HepG2 (cell line): Measurements from ENCODE around the gene DCLK1. TPM values are rescaled to one million over a fixed set of nuclear protein-coding genes. Genes with fewer than 3 reads are reported as not detected.

Experiments used
- ATAC-seq: fragments of 200-7000 bp; cut with Tn5 transposase; 3 replicates; pipeline ENCODE4 v1.9.1; 2020; ENCODE audit warnings: mild to moderate bottlenecking, moderate library complexity
- BruUV-seq: library from RNA; stranded (reverse); fragments of 400-500 nt; replicated peaks from 2 replicates; lab custom pipeline; 2021; lab: Mats Ljungman, UMichigan
- CTCF ChIA-PET: fragments of 300-600 bp; formaldehyde crosslinking; extraction: SDS; loops from one replicate; lab custom pipeline; 2021; ENCODE audit warnings: low total read pairs, inconsistent platforms, low intra/inter-chr PET ratio; lab: Yijun Ruan, JAX
- POLR2A ChIA-PET: fragments of 350-600 bp; sonication (Branson Sonifier 250); formaldehyde crosslinking; loops from one replicate; lab custom pipeline; 2020; ENCODE audit warnings: antibody characterized with exemption, inconsistent platforms; lab: Yijun Ruan, JAX
- DNase-seq: peaks from one replicate; pipeline ENCODE4 v3.0.0-alpha.2; 2015; ENCODE audit warnings: low spot score
- FAIRE-seq: peaks from 3 replicates; lab custom pipeline; 2011; peaks lifted over from hg19 to GRCh38; lab: Jason Lieb, UNC
- H2AFZ ChIP-seq: one replicate; pipeline ENCODE4 v1.6.1; 2011; ENCODE audit warnings: low read length, inconsistent platforms
- H3K27ac ChIP-seq: fragments of 300-600 bp; 3 replicates; pipeline ENCODE4 v1.8.0; 2011; ENCODE audit warnings: mixed run types, mild to moderate bottlenecking, mixed read lengths, low read length, inconsistent platforms; ENCODE audit not compliant: insufficient read depth; ENCODE audit errors: extremely low read length
- H3K27me3 ChIP-seq, 2 experiments: fragments of 200-600 bp in 1 of 2; 2 replicates in 1 of 2; 3 replicates in 1 of 2; pipeline versions ENCODE4 v1.6.0 to v1.8.0; 2011; ENCODE audit warnings: low read length in 2 of 2, mild to moderate bottlenecking in 2 of 2, moderate library complexity in 2 of 2, inconsistent platforms in 1 of 2; ENCODE audit not compliant: insufficient read depth in 2 of 2, control insufficient read depth in 1 of 2
- H3K36me3 ChIP-seq, 2 experiments: fragments of 200-600 bp in 1 of 2; replicated peaks in 1 of 2; 2 replicates in 1 of 2; 3 replicates in 1 of 2; pipeline versions ENCODE4 v1.5.1 to v1.8.0; 2011; ENCODE audit warnings: low read length in 2 of 2, inconsistent platforms in 1 of 2; ENCODE audit not compliant: insufficient read depth in 2 of 2, control insufficient read depth in 1 of 2
- H3K4me1 ChIP-seq: 2 replicates; pipeline ENCODE4 v1.5.1; 2012; ENCODE audit warnings: low read length, inconsistent platforms; ENCODE audit not compliant: insufficient read depth
- H3K4me2 ChIP-seq: 2 replicates; pipeline ENCODE4 v1.6.0; 2011; ENCODE audit warnings: low read depth, low read length, inconsistent platforms
- H3K4me3 ChIP-seq, 3 experiments: fragments of 200-600 bp in 1 of 3; sonication (generic), shearing (Covaris generic) in 1 of 3; replicated peaks in 1 of 3; 2 replicates each; pipeline ENCODE4 v1.5.1; 2011 to 2016; ENCODE audit warnings: low read length in 3 of 3, inconsistent platforms in 2 of 3, low read depth in 2 of 3, mild to moderate bottlenecking in 2 of 3, control low read depth in 1 of 3, mixed read lengths in 1 of 3; ENCODE audit not compliant: insufficient read depth in 1 of 3
- H3K79me2 ChIP-seq: one replicate; pipeline ENCODE4 v1.6.1; 2011; ENCODE audit warnings: low read length, inconsistent platforms; ENCODE audit not compliant: insufficient read depth
- H3K9ac ChIP-seq: 2 replicates; pipeline ENCODE4 v1.6.0; 2011; ENCODE audit warnings: mild to moderate bottlenecking, low read depth, low read length, inconsistent platforms; ENCODE audit not compliant: insufficient read depth
- H3K9me3 ChIP-seq: 2 replicates; pipeline ENCODE4 v1.5.1; 2012; ENCODE audit warnings: mild to moderate bottlenecking, low read length
- H4K20me1 ChIP-seq: 2 replicates; pipeline ENCODE4 v1.6.0; 2011; ENCODE audit warnings: inconsistent platforms, mild to moderate bottlenecking, low read length, moderate library complexity; ENCODE audit not compliant: insufficient read depth
- BRF2 ChIP-seq: sonication (generic); formaldehyde crosslinking; IDR thresholded peaks from 2 replicates; pipeline ENCODE4 v1.8.1; 2022; ENCODE audit warnings: mild to moderate bottlenecking, missing genetic modification reagents
- KLF11 ChIP-seq: IDR thresholded peaks from 2 replicates; pipeline ENCODE4 v1.6.1; 2016; ENCODE audit warnings: missing compliant biosample characterization
- MAZ ChIP-seq, 2 experiments: sonication (generic) in 1 of 2; formaldehyde crosslinking in 1 of 2; IDR thresholded peaks; 2 replicates each; pipeline versions ENCODE4 v1.5.0 to v1.6.1; 2012 to 2020; ENCODE audit warnings: low read depth in 2 of 2, mild to moderate bottlenecking in 2 of 2, borderline replicate concordance in 1 of 2, improper control_type of control experiment in 1 of 2, low read length in 1 of 2, missing genetic modification reagents in 1 of 2, moderate library complexity in 1 of 2
- SOX6 ChIP-seq, 2 experiments: fragments of 450-650 bp in 1 of 2; sonication (generic) in 1 of 2; formaldehyde crosslinking in 1 of 2; IDR thresholded peaks; 2 replicates each; pipeline versions ENCODE4 v1.4.0 to v1.6.1; 2017 to 2020; ENCODE audit warnings: antibody characterized with exemption in 1 of 2, mild to moderate bottlenecking in 1 of 2, missing genetic modification reagents in 1 of 2
- ZBTB14 ChIP-seq: sonication (generic); formaldehyde crosslinking; IDR thresholded peaks from 2 replicates; pipeline ENCODE4 v1.4.0; 2020; ENCODE audit warnings: missing genetic modification reagents
- ZC3H4 ChIP-seq: sonication (generic); formaldehyde crosslinking; IDR thresholded peaks from 2 replicates; pipeline ENCODE4 v1.4.0; 2020; ENCODE audit warnings: missing genetic modification reagents, borderline replicate concordance
- ZFYVE20 ChIP-seq: sonication (generic); formaldehyde crosslinking; IDR thresholded peaks from 2 replicates; pipeline ENCODE4 v1.8.0; 2023; ENCODE audit warnings: low read depth, mild to moderate bottlenecking, moderate library complexity, missing genetic modification reagents, borderline replicate concordance
- ZNF17 ChIP-seq: sonication (generic); formaldehyde crosslinking; IDR thresholded peaks from 2 replicates; pipeline ENCODE4 v1.5.0; 2020; ENCODE audit warnings: mild to moderate bottlenecking, missing genetic modification reagents
- ZNF343 ChIP-seq: sonication (generic); formaldehyde crosslinking; IDR thresholded peaks from 2 replicates; pipeline ENCODE4 v1.4.0; 2020; ENCODE audit warnings: mild to moderate bottlenecking, missing genetic modification reagents
- ZNF382 ChIP-seq: sonication (generic); formaldehyde crosslinking; IDR thresholded peaks from 2 replicates; pipeline ENCODE4 v1.5.0; 2020; ENCODE audit warnings: missing genetic modification reagents, mild to moderate bottlenecking, borderline replicate concordance
- ZNF781 ChIP-seq: sonication (generic); formaldehyde crosslinking; IDR thresholded peaks from 2 replicates; pipeline ENCODE4 v1.5.1; 2020; ENCODE audit warnings: borderline replicate concordance, mild to moderate bottlenecking, missing genetic modification reagents; ENCODE audit errors: not compliant biosample characterization
- ZNF816 ChIP-seq: sonication (generic); formaldehyde crosslinking; IDR thresholded peaks from 2 replicates; pipeline ENCODE4 v1.8.0; 2022; ENCODE audit warnings: missing genetic modification reagents, mild to moderate bottlenecking, borderline replicate concordance
- ZNF891 ChIP-seq: sonication (generic); formaldehyde crosslinking; IDR thresholded peaks from 2 replicates; pipeline ENCODE4 v1.5.0; 2020; ENCODE audit warnings: mild to moderate bottlenecking, missing genetic modification reagents
- WGBS: methylation state at CpG from one replicate; pipeline ENCODE4 v1.1.6; 2017; ENCODE audit warnings: low lambda C conversion rate; 5-methylcytosine and 5-hydroxymethylcytosine counted together
- in situ Hi-C: cut with HindIII; loops from 2 replicates; pipeline ENCODE4 v1.10.0; 2017; ENCODE audit warnings: low pct_unique_long_range_greater_than_20kb; ENCODE audit not compliant: extremely low pct_ligation_motif_present
- intact Hi-C: fragments of 100-400 bp; cut with micrococcal nuclease; formaldehyde crosslinking; loops from one replicate; pipeline ENCODE4 v1.10.0; 2022; ENCODE audit not compliant: unreplicated experiment
- polyA plus RNA-seq, 8 experiments: library from polyadenylated mRNA; depleted of rRNA in 3 of 8; stranded (reverse) in 7 of 8; unstranded in 1 of 8; fragments of >200 nt; fragmentation: Illumina TruSeq in 4 of 8; extraction: Trizol in 4 of 8; gene quantifications; 2 replicates each; pipeline versions ENCODE4 v1.2.1 to v1.2.3, GENCODE V29; 2011 to 2016; ENCODE audit warnings: low read depth in 4 of 8, missing spikeins in 1 of 8, mixed read lengths in 1 of 8; ENCODE audit not compliant: insufficient read depth in 1 of 8
- total RNA-seq, 5 experiments: library from RNA; depleted of rRNA; stranded (reverse); fragments of >200 nt; fragmentation: Illumina TruSeq; extraction: Trizol; gene quantifications; 2 replicates each; pipeline ENCODE4 v1.2.3, GENCODE V29; 2016; ENCODE audit warnings: low read depth in 1 of 5
- TF ChIP-seq, protein P1 (sequence below): sonication (generic); formaldehyde crosslinking; IDR thresholded peaks from 2 replicates; pipeline ENCODE4 v1.4.0; 2020; ENCODE audit warnings: mild to moderate bottlenecking, missing genetic modification reagents
- TF ChIP-seq, protein P2 (sequence below), 2 experiments: sonication (generic) in 1 of 2; formaldehyde crosslinking in 1 of 2; IDR thresholded peaks; 2 replicates each; pipeline versions ENCODE4 v1.5.1 to v1.6.1; 2011 to 2020; ENCODE audit warnings: borderline replicate concordance in 1 of 2, low read depth in 1 of 2, low read length in 1 of 2, mild to moderate bottlenecking in 1 of 2, missing genetic modification reagents in 1 of 2, moderate library complexity in 1 of 2

DCLK1 gene
- total and polyA plus RNA-seq, 2 of the 13 experiments (the other 11 are each of a cell fraction or from before 2014, with no cell fraction given): not detected

- WGBS: 13% methylated on average over 1 of the region's 1 CpG
- Histone ChIP-seq H4K20me1 (no peaks in the 10 kb centered on the region), H3K4me1 (no peaks in the 10 kb centered on the region), H3K36me3 (no peaks in the 10 kb centered on the region), H3K4me2 (no peak overlapping the region), H2AFZ (no peak overlapping the region), H3K79me2 (no peaks in the 10 kb centered on the region), H3K27me3 (no peaks in the 10 kb centered on the region), H3K27ac (no peak overlapping the region), H3K4me3 (no peak overlapping the region), H3K9me3 (no peaks in the 10 kb centered on the region), H3K9ac (no peak overlapping the region)
- no peak for ATAC-seq
- intact Hi-C loops (no loop called here), in situ Hi-C loops (no loop called here)
- DNase-seq: no peak
- FAIRE-seq: no peak
- POLR2A ChIA-PET: no interaction called here
- CTCF ChIA-PET: no interaction called here
- BruUV-seq: no TSS peak
- TF ChIP-seq, protein P1, sequence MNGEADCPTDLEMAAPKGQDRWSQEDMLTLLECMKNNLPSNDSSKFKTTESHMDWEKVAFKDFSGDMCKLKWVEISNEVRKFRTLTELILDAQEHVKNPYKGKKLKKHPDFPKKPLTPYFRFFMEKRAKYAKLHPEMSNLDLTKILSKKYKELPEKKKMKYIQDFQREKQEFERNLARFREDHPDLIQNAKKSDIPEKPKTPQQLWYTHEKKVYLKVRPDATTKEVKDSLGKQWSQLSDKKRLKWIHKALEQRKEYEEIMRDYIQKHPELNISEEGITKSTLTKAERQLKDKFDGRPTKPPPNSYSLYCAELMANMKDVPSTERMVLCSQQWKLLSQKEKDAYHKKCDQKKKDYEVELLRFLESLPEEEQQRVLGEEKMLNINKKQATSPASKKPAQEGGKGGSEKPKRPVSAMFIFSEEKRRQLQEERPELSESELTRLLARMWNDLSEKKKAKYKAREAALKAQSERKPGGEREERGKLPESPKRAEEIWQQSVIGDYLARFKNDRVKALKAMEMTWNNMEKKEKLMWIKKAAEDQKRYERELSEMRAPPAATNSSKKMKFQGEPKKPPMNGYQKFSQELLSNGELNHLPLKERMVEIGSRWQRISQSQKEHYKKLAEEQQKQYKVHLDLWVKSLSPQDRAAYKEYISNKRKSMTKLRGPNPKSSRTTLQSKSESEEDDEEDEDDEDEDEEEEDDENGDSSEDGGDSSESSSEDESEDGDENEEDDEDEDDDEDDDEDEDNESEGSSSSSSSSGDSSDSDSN (CRISPR knock-in tag): no peak
- no peak for TF ChIP-seq ZC3H4 (CRISPR knock-in tag)
- TF ChIP-seq ZBTB14 (CRISPR knock-in tag): no peak
- TF ChIP-seq ZFYVE20 (CRISPR knock-in tag): no peak
- TF ChIP-seq ZNF816 (CRISPR knock-in tag): no peak
- TF ChIP-seq MAZ (IDR thresholded peaks at IDR 0.05; ENCODE audit: borderline replicate concordance, low read depth, low read length): no peak
- no peak for TF ChIP-seq MAZ (CRISPR knock-in tag; IDR thresholded peaks at IDR 0.05; ENCODE audit: low read depth)
- TF ChIP-seq ZNF343 (CRISPR knock-in tag): no peak
- TF ChIP-seq ZNF382 (CRISPR knock-in tag): no peak
- no peak for TF ChIP-seq ZNF781 (CRISPR knock-in tag)
- no peak for TF ChIP-seq ZNF891 (CRISPR knock-in tag)
- TF ChIP-seq BRF2 (CRISPR knock-in tag): no peak
- TF ChIP-seq ZNF17 (CRISPR knock-in tag): no peak
- TF ChIP-seq, protein P2, sequence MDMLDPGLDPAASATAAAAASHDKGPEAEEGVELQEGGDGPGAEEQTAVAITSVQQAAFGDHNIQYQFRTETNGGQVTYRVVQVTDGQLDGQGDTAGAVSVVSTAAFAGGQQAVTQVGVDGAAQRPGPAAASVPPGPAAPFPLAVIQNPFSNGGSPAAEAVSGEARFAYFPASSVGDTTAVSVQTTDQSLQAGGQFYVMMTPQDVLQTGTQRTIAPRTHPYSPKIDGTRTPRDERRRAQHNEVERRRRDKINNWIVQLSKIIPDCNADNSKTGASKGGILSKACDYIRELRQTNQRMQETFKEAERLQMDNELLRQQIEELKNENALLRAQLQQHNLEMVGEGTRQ (IDR thresholded peaks at IDR 0.05; ENCODE audit: low read depth, low read length): no peak
- TF ChIP-seq, protein P2 (CRISPR knock-in tag; IDR thresholded peaks at IDR 0.05; ENCODE audit: borderline replicate concordance): no peak
- TF ChIP-seq SOX6 (IDR thresholded peaks at IDR 0.05): no peak
- no peak for TF ChIP-seq SOX6 (CRISPR knock-in tag; IDR thresholded peaks at IDR 0.05)
- no peak for TF ChIP-seq KLF11
These were observed 71.9 kb downstream of the DCLK1 start for GRCh38 chr13:36059321-36059720.
